Measurements from ENCODE around the gene PHIP.

PHIP gene

GRCh38 chr6:78989191-78989590, 88.9 kb downstream of the PHIP start:
- Histone ChIP-seq H3K9ac (no peak overlapping the region), H3K79me2 (ENCODE audit: insufficient read depth, low read depth) (no peaks in the 10 kb centered on the region), H3K27ac (no peak overlapping the region), H3K4me1 (ENCODE audit: low read depth, poor library complexity, severe bottlenecking) (no peaks in the 10 kb centered on the region), H2AFZ (ENCODE audit: low read depth) (no peak overlapping the region), H3K36me3 (ENCODE audit: insufficient read depth) (no peaks in the 10 kb centered on the region), H3K4me3 (IDR thresholded peaks at IDR 0.05; ENCODE audit: insufficient read depth, low read depth, low read length) (no peak overlapping the region), H4K20me1 (ENCODE audit: insufficient read depth) (no peaks in the 10 kb centered on the region), H3K27me3 (ENCODE audit: insufficient read depth, low read depth) (no peaks in the 10 kb centered on the region), H3K4me2 (no peak overlapping the region)
- TF ChIP-seq, protein P1, sequence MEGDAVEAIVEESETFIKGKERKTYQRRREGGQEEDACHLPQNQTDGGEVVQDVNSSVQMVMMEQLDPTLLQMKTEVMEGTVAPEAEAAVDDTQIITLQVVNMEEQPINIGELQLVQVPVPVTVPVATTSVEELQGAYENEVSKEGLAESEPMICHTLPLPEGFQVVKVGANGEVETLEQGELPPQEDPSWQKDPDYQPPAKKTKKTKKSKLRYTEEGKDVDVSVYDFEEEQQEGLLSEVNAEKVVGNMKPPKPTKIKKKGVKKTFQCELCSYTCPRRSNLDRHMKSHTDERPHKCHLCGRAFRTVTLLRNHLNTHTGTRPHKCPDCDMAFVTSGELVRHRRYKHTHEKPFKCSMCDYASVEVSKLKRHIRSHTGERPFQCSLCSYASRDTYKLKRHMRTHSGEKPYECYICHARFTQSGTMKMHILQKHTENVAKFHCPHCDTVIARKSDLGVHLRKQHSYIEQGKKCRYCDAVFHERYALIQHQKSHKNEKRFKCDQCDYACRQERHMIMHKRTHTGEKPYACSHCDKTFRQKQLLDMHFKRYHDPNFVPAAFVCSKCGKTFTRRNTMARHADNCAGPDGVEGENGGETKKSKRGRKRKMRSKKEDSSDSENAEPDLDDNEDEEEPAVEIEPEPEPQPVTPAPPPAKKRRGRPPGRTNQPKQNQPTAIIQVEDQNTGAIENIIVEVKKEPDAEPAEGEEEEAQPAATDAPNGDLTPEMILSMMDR (conservative IDR thresholded peaks at IDR 0.05; ENCODE audit: low read depth, low read length), result no peak

DNA sequence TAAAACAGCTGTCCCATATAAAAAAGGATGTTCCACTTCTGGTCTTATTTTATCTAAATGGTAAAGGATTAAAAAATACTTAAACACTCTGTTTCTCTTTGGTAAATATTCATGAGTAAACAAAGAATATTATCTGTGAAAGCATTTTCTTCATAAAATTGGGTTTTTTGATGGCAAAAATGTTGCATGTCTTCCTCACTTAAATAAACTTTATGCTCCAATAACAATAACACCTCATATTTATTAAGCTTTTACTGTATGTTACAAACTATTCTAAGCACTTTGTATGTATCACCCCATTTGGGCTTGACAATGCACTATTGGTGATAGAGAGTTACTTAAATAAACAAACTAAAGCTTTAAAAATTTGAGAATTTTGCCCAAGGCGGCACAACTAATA, 91.9 kb downstream of the PHIP start:
- Histone ChIP-seq H3K27ac (no peak overlapping the region), H4K20me1 (ENCODE audit: insufficient read depth) (no peaks in the 10 kb centered on the region), H3K4me3 (IDR thresholded peaks at IDR 0.05; ENCODE audit: insufficient read depth, low read depth, low read length) (no peak overlapping the region), H3K36me3 (ENCODE audit: insufficient read depth) (no peaks in the 10 kb centered on the region), H3K9ac (no peak overlapping the region), H3K79me2 (ENCODE audit: insufficient read depth, low read depth) (no peaks in the 10 kb centered on the region), H3K4me1 (ENCODE audit: low read depth, poor library complexity, severe bottlenecking) (no peaks in the 10 kb centered on the region), H3K4me2 (no peak overlapping the region), H3K27me3 (ENCODE audit: insufficient read depth, low read depth) (no peaks in the 10 kb centered on the region), H2AFZ (ENCODE audit: low read depth) (no peak overlapping the region)
- TF ChIP-seq, protein P1 (conservative IDR thresholded peaks at IDR 0.05; ENCODE audit: low read depth, low read length), result no peak

DNA sequence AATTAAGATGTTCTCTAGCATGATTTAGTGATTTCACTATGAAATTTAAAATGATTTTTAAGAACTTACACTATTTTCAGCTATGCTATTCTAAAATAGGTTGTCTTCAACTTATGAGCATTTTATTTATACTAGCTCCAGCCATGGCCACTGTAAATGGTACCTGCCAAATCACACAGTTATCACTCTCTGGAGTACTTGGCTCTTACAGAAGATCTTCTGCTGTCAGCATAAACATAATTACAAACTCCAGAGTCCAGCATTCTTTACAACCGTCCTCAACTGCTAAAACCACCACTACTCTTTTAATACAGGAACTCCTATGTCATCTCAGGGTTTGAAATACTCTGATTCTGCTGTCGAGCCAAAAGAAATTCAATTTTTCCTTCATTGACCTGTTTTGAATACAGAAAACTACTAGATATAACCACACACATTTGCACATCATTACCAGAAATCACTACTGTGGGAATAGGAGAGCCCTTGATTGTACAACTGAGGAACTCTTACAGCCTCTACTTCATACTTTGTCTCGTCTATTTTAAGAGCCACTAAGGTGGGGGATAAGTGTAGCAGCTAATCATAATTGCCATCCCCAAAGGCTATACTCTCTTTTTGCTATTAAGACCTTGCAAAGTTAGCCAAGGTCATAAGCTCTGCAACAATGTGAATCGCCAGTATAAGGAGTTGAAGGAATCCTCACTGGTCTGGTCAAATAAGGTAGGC, 93.7 kb downstream of the PHIP start:
- H3K27ac ChIP-seq, result no peak overlapping the region
- no peak overlapping the region for H3K4me3 ChIP-seq (IDR thresholded peaks at IDR 0.05; ENCODE audit: insufficient read depth, low read depth, low read length)
- peaks cover 2% of the 10 kb centered on the region; the same call in 1 of the 2 replicates for H3K36me3 ChIP-seq (ENCODE audit: insufficient read depth)
- H3K4me1 ChIP-seq (ENCODE audit: low read depth, poor library complexity, severe bottlenecking), result no peaks in the 10 kb centered on the region
- no peak overlapping the region for H3K4me2 ChIP-seq
- no peaks in the 10 kb centered on the region for H4K20me1 ChIP-seq (ENCODE audit: insufficient read depth)
- no peak overlapping the region for H2AFZ ChIP-seq (ENCODE audit: low read depth)
- no peak overlapping the region for H3K9ac ChIP-seq
- H3K79me2 ChIP-seq (ENCODE audit: insufficient read depth, low read depth), result no peaks in the 10 kb centered on the region
- TF ChIP-seq, protein P1 (conservative IDR thresholded peaks at IDR 0.05; ENCODE audit: low read depth, low read length), result no peak
- H3K27me3 ChIP-seq (ENCODE audit: insufficient read depth, low read depth), result no peaks in the 10 kb centered on the region

- Histone ChIP-seq H3K27ac (no peak overlapping the region), H3K4me1 (ENCODE audit: low read depth, poor library complexity, severe bottlenecking) (no peaks in the 10 kb centered on the region), H2AFZ (ENCODE audit: low read depth) (no peak overlapping the region), H3K4me3 (IDR thresholded peaks at IDR 0.05; ENCODE audit: insufficient read depth, low read depth, low read length) (no peak overlapping the region), H3K79me2 (ENCODE audit: insufficient read depth, low read depth) (no peaks in the 10 kb centered on the region), H3K27me3 (ENCODE audit: insufficient read depth, low read depth) (no peaks in the 10 kb centered on the region), H3K9ac (no peak overlapping the region), H4K20me1 (ENCODE audit: insufficient read depth) (no peaks in the 10 kb centered on the region), H3K4me2 (no peak overlapping the region), H3K36me3 (ENCODE audit: insufficient read depth) (no peaks in the 10 kb centered on the region)
- TF ChIP-seq, protein P1 (conservative IDR thresholded peaks at IDR 0.05; ENCODE audit: low read depth, low read length), result no peak
Observed at GRCh38 chr6:78967191-78967590, 110.9 kb downstream of the PHIP start.

Data from KMS-11 (cell line).